PC-3 (cell line): ENCODE results near the gene PDHX.

ENCODE experiments used
- CTCF ChIP-seq: fragments of 300-600 bp; sonication (generic); conservative IDR thresholded peaks from 2 replicates; pipeline ENCODE4 v1.5.1; 2017; ENCODE audit warnings: antibody characterized with exemption, low read depth, mild to moderate bottlenecking, low read length
- EZH2 ChIP-seq: fragments of 300-600 bp; sonication (generic); IDR thresholded peaks from one replicate; pipeline ENCODE4 v1.6.1; 2017; ENCODE audit warnings: antibody characterized with exemption, mild to moderate bottlenecking, low read length; ENCODE audit not compliant: unreplicated experiment
- EZH2phosphoT487 ChIP-seq: fragments of 300-600 bp; sonication (generic); IDR thresholded peaks from 2 replicates; pipeline ENCODE4 v1.6.1; 2018; ENCODE audit warnings: mild to moderate bottlenecking, antibody characterized with exemption, low read length, borderline replicate concordance

GRCh38 chr11:34910817-34911216 is 5.6 kb upstream of the PDHX start:
- TF ChIP-seq CTCF (no peak), EZH2 (no peak), EZH2phosphoT487 (no peak)
